Astrocyte (in vitro differentiated cells and primary cell): ENCODE results near the gene CERS6. TPM values are rescaled to one million over a fixed set of nuclear protein-coding genes. Genes with fewer than 3 reads are reported as not detected.

ENCODE experiments used
- DNase-seq: peaks from one replicate; pipeline ENCODE4 v3.0.0-alpha.2; 2010; ENCODE audit warnings: low read depth
- FAIRE-seq: peaks from 2 replicates; lab custom pipeline; 2011; peaks lifted over from hg19 to GRCh38; lab: Jason Lieb, UNC
- H2AFZ ChIP-seq: 2 replicates; pipeline ENCODE4 v1.6.0; 2012; ENCODE audit warnings: low read depth, low read length, inconsistent platforms
- H3K27ac ChIP-seq: 2 replicates; pipeline ENCODE4 v1.5.1; 2011; ENCODE audit warnings: low read depth, low read length, inconsistent platforms
- H3K27me3 ChIP-seq: 2 replicates; pipeline ENCODE4 v1.6.0; 2011; ENCODE audit warnings: low read length, inconsistent platforms; ENCODE audit not compliant: insufficient read depth
- H3K36me3 ChIP-seq: 2 replicates; pipeline ENCODE4 v1.5.1; 2011; ENCODE audit warnings: low read length, inconsistent platforms; ENCODE audit not compliant: insufficient read depth
- H3K4me1 ChIP-seq: 2 replicates; pipeline ENCODE4 v1.5.1; 2011; ENCODE audit warnings: low read length, inconsistent platforms; ENCODE audit not compliant: insufficient read depth
- H3K4me2 ChIP-seq: 2 replicates; pipeline ENCODE4 v1.6.0; 2012; ENCODE audit warnings: low read length, inconsistent platforms
- H3K4me3 ChIP-seq: 2 replicates; pipeline ENCODE4 v1.5.1; 2011; ENCODE audit warnings: low read depth, mild to moderate bottlenecking, low read length, inconsistent platforms; ENCODE audit not compliant: insufficient read depth
- H3K79me2 ChIP-seq: 2 replicates; pipeline ENCODE4 v1.6.0; 2012; ENCODE audit warnings: mild to moderate bottlenecking, low read length, inconsistent platforms; ENCODE audit not compliant: insufficient read depth
- H3K9ac ChIP-seq: 2 replicates; pipeline ENCODE4 v1.6.0; 2012; ENCODE audit warnings: mild to moderate bottlenecking, low read length, inconsistent platforms
- H3K9me3 ChIP-seq: 2 replicates; pipeline ENCODE4 v1.5.1; 2012; ENCODE audit warnings: low read depth, mild to moderate bottlenecking, low read length, inconsistent platforms; ENCODE audit not compliant: insufficient read depth
- H4K20me1 ChIP-seq: 2 replicates; pipeline ENCODE4 v1.6.0; 2012; ENCODE audit warnings: low read length, inconsistent platforms; ENCODE audit not compliant: insufficient read depth
- H3K27ac Mint-ChIP-seq: one replicate; pipeline ENCODE4 v1.8.0; 2021; ENCODE audit warnings: mild to moderate bottlenecking, mixed read lengths; ENCODE audit not compliant: unreplicated experiment
- H3K27me3 Mint-ChIP-seq: one replicate; pipeline ENCODE4 v1.8.0; 2021; ENCODE audit warnings: low read depth, mixed read lengths; ENCODE audit not compliant: unreplicated experiment
- H3K36me3 Mint-ChIP-seq: one replicate; pipeline ENCODE4 v1.8.0; 2021; ENCODE audit warnings: low read depth, mixed read lengths; ENCODE audit not compliant: unreplicated experiment
- H3K4me1 Mint-ChIP-seq: one replicate; pipeline ENCODE4 v1.8.0; 2021; ENCODE audit warnings: low read depth, mixed read lengths; ENCODE audit not compliant: unreplicated experiment
- H3K4me3 Mint-ChIP-seq: one replicate; pipeline ENCODE4 v1.8.0; 2021; ENCODE audit warnings: mild to moderate bottlenecking, moderate library complexity, mixed read lengths; ENCODE audit not compliant: unreplicated experiment
- H3K9me3 Mint-ChIP-seq: one replicate; pipeline ENCODE4 v1.8.0; 2021; ENCODE audit warnings: mild to moderate bottlenecking, mixed read lengths; ENCODE audit not compliant: unreplicated experiment
- EZH2 ChIP-seq: IDR thresholded peaks from 2 replicates; pipeline ENCODE4 v1.6.1; 2012; ENCODE audit warnings: mild to moderate bottlenecking, low read length, inconsistent platforms; ENCODE audit not compliant: insufficient read depth
- total RNA-seq: library from RNA; stranded (reverse); gene quantifications from 2 replicates; pipeline ENCODE4 v1.2.1, GENCODE V29; 2021
- TF ChIP-seq, protein P1 (sequence below): IDR thresholded peaks from 2 replicates; pipeline ENCODE4 v1.5.1; 2011; ENCODE audit warnings: low read depth, mild to moderate bottlenecking, inconsistent platforms, low read length, moderate library complexity; ENCODE audit not compliant: insufficient read depth

Gene CERS6
- total RNA-seq, 1 donor from 2014 or later = 23.4 TPM

DNA sequence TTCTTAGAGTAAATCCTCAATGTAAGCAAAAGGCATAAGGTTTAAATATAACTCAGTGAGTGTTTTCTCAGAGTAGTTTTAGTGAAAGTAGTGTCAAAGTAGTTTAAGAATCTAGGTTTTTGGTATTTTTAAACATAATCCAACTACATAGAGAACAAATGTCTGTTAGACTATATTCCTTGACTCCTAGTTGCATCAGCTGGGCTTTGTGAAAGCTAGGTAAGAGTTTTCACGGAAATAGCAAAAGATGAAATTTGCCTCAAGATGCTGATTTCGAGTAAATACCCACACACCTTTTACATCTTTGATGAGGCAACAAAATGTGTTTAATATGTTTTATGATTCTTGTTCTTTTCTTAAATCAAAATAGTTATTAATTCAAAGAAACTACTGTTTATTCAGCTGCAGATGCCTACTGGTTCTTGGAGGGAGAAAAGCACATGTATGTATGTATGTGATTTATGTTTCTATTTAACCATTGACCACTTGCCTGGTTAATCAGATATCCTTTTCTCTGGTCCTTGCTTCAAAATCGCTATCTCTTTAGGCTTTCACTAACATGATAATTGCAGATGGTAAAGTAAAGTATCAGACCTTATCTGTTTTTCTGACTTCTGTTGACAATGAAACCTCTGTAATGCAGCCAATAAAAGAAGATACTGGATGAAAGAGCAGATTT lies 229.0 kb downstream of the CERS6 start:
- Histone ChIP-seq H3K4me3 (no peak overlapping the region), H3K9ac (no peak overlapping the region), H3K79me2 (no peaks in the 10 kb centered on the region), H2AFZ (no peak overlapping the region), H4K20me1 (no peaks in the 10 kb centered on the region), H3K9me3 (no peaks in the 10 kb centered on the region), H3K4me2 (no peak overlapping the region), H3K4me1 (peaks cover 12% of the 10 kb centered on the region), H3K27me3 (no peaks in the 10 kb centered on the region), H3K36me3 (no peaks in the 10 kb centered on the region), H3K27ac (no peak overlapping the region)
- DNase-seq (no peak), FAIRE-seq (no peak)
- Mint-ChIP-seq H3K4me3 (no peak overlapping the region), H3K27ac (no peak overlapping the region), H3K4me1 (peaks cover 10% of the 10 kb centered on the region), H3K27me3 (no peaks in the 10 kb centered on the region), H3K9me3 (no peaks in the 10 kb centered on the region), H3K36me3 (no peaks in the 10 kb centered on the region)
- TF ChIP-seq, protein P1, sequence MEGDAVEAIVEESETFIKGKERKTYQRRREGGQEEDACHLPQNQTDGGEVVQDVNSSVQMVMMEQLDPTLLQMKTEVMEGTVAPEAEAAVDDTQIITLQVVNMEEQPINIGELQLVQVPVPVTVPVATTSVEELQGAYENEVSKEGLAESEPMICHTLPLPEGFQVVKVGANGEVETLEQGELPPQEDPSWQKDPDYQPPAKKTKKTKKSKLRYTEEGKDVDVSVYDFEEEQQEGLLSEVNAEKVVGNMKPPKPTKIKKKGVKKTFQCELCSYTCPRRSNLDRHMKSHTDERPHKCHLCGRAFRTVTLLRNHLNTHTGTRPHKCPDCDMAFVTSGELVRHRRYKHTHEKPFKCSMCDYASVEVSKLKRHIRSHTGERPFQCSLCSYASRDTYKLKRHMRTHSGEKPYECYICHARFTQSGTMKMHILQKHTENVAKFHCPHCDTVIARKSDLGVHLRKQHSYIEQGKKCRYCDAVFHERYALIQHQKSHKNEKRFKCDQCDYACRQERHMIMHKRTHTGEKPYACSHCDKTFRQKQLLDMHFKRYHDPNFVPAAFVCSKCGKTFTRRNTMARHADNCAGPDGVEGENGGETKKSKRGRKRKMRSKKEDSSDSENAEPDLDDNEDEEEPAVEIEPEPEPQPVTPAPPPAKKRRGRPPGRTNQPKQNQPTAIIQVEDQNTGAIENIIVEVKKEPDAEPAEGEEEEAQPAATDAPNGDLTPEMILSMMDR = no peak
- no peak for TF ChIP-seq EZH2

DNA sequence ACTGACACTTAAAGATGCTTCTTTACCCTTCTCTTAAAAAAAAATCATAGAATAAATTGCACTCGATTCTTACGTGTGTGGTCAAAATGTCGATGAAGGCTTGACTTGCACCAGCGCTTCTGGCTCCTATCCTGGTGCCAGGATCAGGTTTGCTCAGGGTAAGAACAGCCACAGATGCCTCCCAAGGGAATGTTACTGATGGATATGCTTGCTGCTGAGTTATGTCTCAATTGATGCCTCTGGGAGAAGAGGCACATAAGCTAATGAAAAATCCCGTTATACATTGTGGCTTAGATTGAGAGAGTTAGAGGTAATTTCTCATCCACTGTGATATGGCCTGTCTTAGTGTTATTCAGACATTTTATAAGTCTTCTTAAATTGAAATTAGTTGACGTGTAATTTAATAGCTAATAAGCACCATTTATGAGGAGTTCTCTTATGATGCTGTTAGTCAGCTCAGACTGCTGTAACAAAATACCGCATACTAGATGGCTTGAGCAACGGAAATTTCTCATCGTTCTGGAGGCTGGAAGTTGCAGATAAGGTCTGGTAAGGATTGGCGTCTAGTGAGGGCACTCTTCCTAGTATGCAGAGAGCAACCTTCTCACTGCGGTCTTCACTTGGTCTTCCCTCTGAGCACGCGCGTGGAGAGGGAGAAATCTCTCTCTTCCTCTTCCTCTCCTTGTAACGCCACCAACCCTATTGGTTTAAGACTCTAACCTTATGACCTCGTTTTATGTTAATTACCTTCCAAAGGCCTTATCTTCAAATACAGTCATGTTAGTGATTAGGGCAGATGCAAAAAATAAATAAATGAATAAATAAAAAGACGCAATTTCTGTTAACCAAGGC lies 229.8 kb downstream of the CERS6 start:
- DNase-seq (peak; percentile 64), FAIRE-seq (no peak)
- no peaks in the 10 kb centered on the region for H3K27me3 Mint-ChIP-seq
- H3K27ac ChIP-seq = peak overlapping the region; percentile 64
- H3K9me3 ChIP-seq = no peaks in the 10 kb centered on the region
- no peaks in the 10 kb centered on the region for H3K27me3 ChIP-seq
- no peak overlapping the region for H3K9ac ChIP-seq
- H3K36me3 Mint-ChIP-seq = no peaks in the 10 kb centered on the region
- H3K4me3 ChIP-seq = no peak overlapping the region
- H3K9me3 Mint-ChIP-seq = no peaks in the 10 kb centered on the region
- H3K4me1 ChIP-seq = peaks cover 12% of the 10 kb centered on the region
- peaks cover 10% of the 10 kb centered on the region for H3K4me1 Mint-ChIP-seq
- H3K27ac Mint-ChIP-seq = no peak overlapping the region
- H3K79me2 ChIP-seq = no peaks in the 10 kb centered on the region
- H2AFZ ChIP-seq = no peak overlapping the region
- H3K4me3 Mint-ChIP-seq = no peak overlapping the region
- H3K4me2 ChIP-seq = peak overlapping the region; percentile 69
- H4K20me1 ChIP-seq = no peaks in the 10 kb centered on the region
- no peaks in the 10 kb centered on the region for H3K36me3 ChIP-seq
- no peak for TF ChIP-seq EZH2

DNA sequence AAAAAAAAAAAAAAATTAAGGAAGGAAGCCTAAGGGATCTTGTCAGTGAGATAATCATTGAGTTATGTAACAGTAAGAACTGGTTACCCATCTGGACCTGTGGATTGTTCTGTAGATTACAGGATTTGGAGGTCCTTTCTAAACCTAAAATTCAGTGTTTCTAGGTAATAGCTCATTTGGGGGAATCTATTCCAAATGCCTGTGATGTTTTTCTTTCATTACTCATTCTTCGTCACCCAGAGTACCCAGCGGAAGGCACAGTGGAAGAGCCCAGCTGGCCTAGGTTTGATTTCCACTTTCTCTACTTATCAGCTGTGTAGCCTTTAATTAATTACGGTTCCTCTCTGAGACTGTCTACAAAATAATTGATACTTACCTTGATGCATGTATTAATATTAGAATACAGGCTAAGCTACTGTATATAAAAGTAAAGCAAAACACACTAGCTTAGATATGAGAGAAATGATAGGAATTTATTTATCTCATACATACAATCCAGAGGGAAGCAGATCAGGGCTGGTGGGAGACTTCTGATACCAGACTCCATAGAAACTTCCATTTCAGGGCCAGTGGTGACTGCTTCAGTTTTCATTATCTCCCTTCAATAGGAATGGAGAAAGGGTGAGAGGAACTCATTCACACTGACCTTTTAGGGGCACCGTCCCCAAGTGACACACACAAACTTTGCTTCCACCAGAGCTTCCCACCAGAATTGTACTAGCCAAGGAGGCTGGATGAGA lies 230.6 kb downstream of the CERS6 start:
- Mint-ChIP-seq H3K9me3 (no peaks in the 10 kb centered on the region), H3K27me3 (no peaks in the 10 kb centered on the region), H3K4me3 (no peak overlapping the region), H3K36me3 (no peaks in the 10 kb centered on the region), H3K27ac (peak overlapping the region; percentile 26), H3K4me1 (peaks cover 10% of the 10 kb centered on the region)
- no peak for TF ChIP-seq EZH2
- TF ChIP-seq, protein P1 = no peak
- Histone ChIP-seq H2AFZ (no peak overlapping the region), H3K9me3 (no peaks in the 10 kb centered on the region), H3K9ac (no peak overlapping the region), H4K20me1 (no peaks in the 10 kb centered on the region), H3K79me2 (no peaks in the 10 kb centered on the region), H3K36me3 (no peaks in the 10 kb centered on the region), H3K27me3 (no peaks in the 10 kb centered on the region), H3K4me1 (peaks cover 12% of the 10 kb centered on the region), H3K4me2 (peak overlapping the region; percentile 69), H3K4me3 (no peak overlapping the region), H3K27ac (peak overlapping the region; percentile 64)
- FAIRE-seq (peak; percentile 23), DNase-seq (peak; percentile 66)
